HTR-8/SVneo (cell line): Measurements from ENCODE around the gene PBXIP1.

Experiments used
- DNase-seq: peaks from one replicate; pipeline ENCODE4 v3.0.0; 2011; ENCODE audit warnings: low spot score, mixed read lengths; ENCODE audit not compliant: insufficient read length
- FAIRE-seq: peaks from 2 replicates; lab custom pipeline; 2011; peaks lifted over from hg19 to GRCh38; lab: Jason Lieb, UNC

The PBXIP1 gene

GRCh38 chr1:154955718-154956543 lies at the start of gene PBXIP1:
Gene PBXIP1, minus strand, starts transcription at chr1:154956099. Its CDS starts 2,378 bp downstream, at chr1:154953721.
- no peak for FAIRE-seq

GRCh38 chr1:155005076-155006011 lies 49.4 kb upstream of the PBXIP1 start:
- FAIRE-seq, result no peak

More at GRCh38 chr1:154955718-154956543, at the start of gene PBXIP1:
- peak; percentile 92 for DNase-seq

GRCh38 chr1:155004352-155005075 lies 48.6 kb upstream of the PBXIP1 start:
- no peak for FAIRE-seq
- no peak for DNase-seq

More at GRCh38 chr1:155005076-155006011, 49.4 kb upstream of the PBXIP1 start:
- no peak for DNase-seq

- DNase-seq (peak; percentile 55), FAIRE-seq (no peak)
Measured at GRCh38 chr1:155003766-155004351, 48.0 kb upstream of the PBXIP1 start.

- no peak for FAIRE-seq
- no peak for DNase-seq
Measured at GRCh38 chr1:155003227-155003765, 47.4 kb upstream of the PBXIP1 start.

- FAIRE-seq, result no peak
- DNase-seq, result no peak
Measured at GRCh38 chr1:155002464-155003226, 46.7 kb upstream of the PBXIP1 start, which contains the start of gene ZBTB7B. Gene ZBTB7B, plus strand, starts transcription at chr1:155002802. Its CDS starts 11,859 bp downstream, at chr1:155014661.

GRCh38 chr1:155001675-155002463 lies 46.0 kb upstream of the PBXIP1 start:
- peak; percentile 96 for DNase-seq
- FAIRE-seq, result no peak

- peak; percentile 38 for DNase-seq
- FAIRE-seq, result no peak
Measured at GRCh38 chr1:155001425-155001674, 45.5 kb upstream of the PBXIP1 start.

GRCh38 chr1:155000726-155001424 lies 45.0 kb upstream of the PBXIP1 start:
- DNase-seq, result peak; percentile 78
- FAIRE-seq, result no peak

GRCh38 chr1:155000411-155000725 lies 44.5 kb upstream of the PBXIP1 start:
- FAIRE-seq (no peak), DNase-seq (no peak)

- no peak for DNase-seq
Measured at GRCh38 chr1:154999571-155000410, 43.9 kb upstream of the PBXIP1 start.

GRCh38 chr1:154998818-154999570 lies 43.1 kb upstream of the PBXIP1 start:
- no peak for DNase-seq
- FAIRE-seq, result no peak

More at GRCh38 chr1:154999571-155000410, 43.9 kb upstream of the PBXIP1 start:
- FAIRE-seq, result no peak

GRCh38 chr1:154998201-154998780 lies 42.4 kb upstream of the PBXIP1 start:
- no peak for DNase-seq
- no peak for FAIRE-seq

- FAIRE-seq, result no peak
Measured at GRCh38 chr1:154996966-154997701, 41.2 kb upstream of the PBXIP1 start.

More at GRCh38 chr1:154996966-154997701, 41.2 kb upstream of the PBXIP1 start:
- DNase-seq, result no peak
